Common myeloid progenitor, CD34-positive (primary cell): ENCODE results near the gene MYD88.
A peak's percentile ranks its signal among the peaks of the same experiment; 100 is the strongest.

Experiments
- CTCF ChIA-PET: fragments of 350-600 bp; sonication (Branson Sonifier 250); formaldehyde crosslinking; loops from one replicate; lab custom pipeline; 2021; ENCODE audit warnings: antibody characterized with exemption; lab: Charles Lee
- POLR2A ChIA-PET: fragments of 350-600 bp; sonication (Branson Sonifier 250); formaldehyde crosslinking; loops from one replicate; lab custom pipeline; 2021; ENCODE audit warnings: antibody characterized with exemption; lab: Charles Lee
- DNase-seq, 3 donors: peaks; one replicate each; pipeline versions ENCODE4 v3.0.0 to v3.0.0-alpha.2; 2013
- H3K27ac ChIP-seq, 2 experiments: 1 replicate in 1 of 2; 2 replicates in 1 of 2; pipeline ENCODE4 v1.7.0; 2013; ENCODE audit warnings: inconsistent platforms in 2 of 2, low read length in 2 of 2, mild to moderate bottlenecking in 2 of 2, low read depth in 1 of 2, moderate library complexity in 1 of 2; ENCODE audit not compliant: severe bottlenecking in 2 of 2, insufficient read depth in 1 of 2, poor library complexity in 1 of 2
- H3K27me3 ChIP-seq, 5 experiments: replicated peaks in 2 of 5; 1 replicate in 3 of 5; 2 replicates in 2 of 5; pipeline versions ENCODE4 v1.6.1 to v1.7.0; 2013; ENCODE audit warnings: low read length in 4 of 5, mild to moderate bottlenecking in 2 of 5, moderate library complexity in 2 of 5, inconsistent platforms in 1 of 5; ENCODE audit not compliant: insufficient read depth in 5 of 5, control insufficient read depth in 4 of 5
- H3K36me3 ChIP-seq, 4 experiments: 1 replicate in 2 of 4; 2 replicates in 2 of 4; pipeline versions ENCODE4 v1.6.1 to v1.7.0; 2013; ENCODE audit warnings: low read length in 3 of 4, control low read depth in 1 of 4, mild to moderate bottlenecking in 1 of 4; ENCODE audit not compliant: control insufficient read depth in 4 of 4, insufficient read depth in 4 of 4
- H3K4me1 ChIP-seq, 4 experiments: 1 replicate in 3 of 4; 2 replicates in 1 of 4; pipeline versions ENCODE4 v1.6.1 to v1.7.1; 2013; ENCODE audit warnings: low read length in 3 of 4, mild to moderate bottlenecking in 3 of 4, control low read depth in 1 of 4, inconsistent platforms in 1 of 4, moderate library complexity in 1 of 4; ENCODE audit not compliant: control insufficient read depth in 4 of 4, insufficient read depth in 4 of 4; ENCODE audit errors: control extremely low read depth in 1 of 4
- H3K4me3 ChIP-seq, 7 experiments: 1 replicate in 4 of 7; 2 replicates in 3 of 7; pipeline versions ENCODE4 v1.5.1 to v1.7.0; 2013; ENCODE audit warnings: mild to moderate bottlenecking in 7 of 7, low read length in 6 of 7, moderate library complexity in 6 of 7, inconsistent platforms in 2 of 7, low read depth in 2 of 7, control low read depth in 1 of 7; ENCODE audit not compliant: insufficient read depth in 4 of 7, control insufficient read depth in 1 of 7; ENCODE audit errors: extremely low read depth in 1 of 7
- H3K9me3 ChIP-seq, 5 experiments: 1 replicate in 4 of 5; 2 replicates in 1 of 5; pipeline versions ENCODE4 v1.6.1 to v1.7.1; 2013; ENCODE audit warnings: low read length in 4 of 5, mild to moderate bottlenecking in 2 of 5, inconsistent platforms in 1 of 5, low read depth in 1 of 5, moderate library complexity in 1 of 5; ENCODE audit not compliant: control insufficient read depth in 4 of 5, insufficient read depth in 2 of 5; ENCODE audit errors: control extremely low read depth in 1 of 5
- WGBS: methylation state at CpG from one replicate; pipeline ENCODE4 v1.1.5; 2013; ENCODE audit not compliant: insufficient coverage; 5-methylcytosine and 5-hydroxymethylcytosine counted together

The MYD88 gene

GRCh38 chr3:38098376-38098723, 40.1 kb upstream of the MYD88 start:
- no peaks in the 10 kb centered on the region for H3K36me3 ChIP-seq
- no peaks in the 10 kb centered on the region for H3K27me3 ChIP-seq
- no peak overlapping the region for H3K4me3 ChIP-seq
- ChIA-PET CTCF (interaction anchor here (0.7 kb wide), 1 partner anchor 10 kb away, joined by 3 read pairs; no protein-coding TSS in a partner anchor), POLR2A (interaction anchor here (0.6 kb wide), 1 partner anchor 32 kb away, joined by 3 read pairs; no protein-coding TSS in a partner anchor)
- H3K9me3 ChIP-seq, result no peaks in the 10 kb centered on the region
- 94% methylated on average over 9 of the region's 9 CpGs for WGBS
- H3K27ac ChIP-seq, result no peak overlapping the region
- no peaks in the 10 kb centered on the region for H3K4me1 ChIP-seq
- no peak for DNase-seq

GRCh38 chr3:38099518-38099917, 38.9 kb upstream of the MYD88 start:
- Histone ChIP-seq H3K27me3 (no peaks in the 10 kb centered on the region), H3K4me1 (no peaks in the 10 kb centered on the region), H3K4me3 (no peak overlapping the region), H3K9me3 (no peaks in the 10 kb centered on the region), H3K36me3 (no peaks in the 10 kb centered on the region), H3K27ac (no peak overlapping the region)
- 100% methylated on average over 1 of the region's 5 CpGs for WGBS
- DNase-seq, result no peak
- ChIA-PET POLR2A (no interaction called here), CTCF (interaction anchor here (1.0 kb wide), 1 partner anchor 27 kb away, joined by 3 read pairs; no protein-coding TSS in a partner anchor)

DNA sequence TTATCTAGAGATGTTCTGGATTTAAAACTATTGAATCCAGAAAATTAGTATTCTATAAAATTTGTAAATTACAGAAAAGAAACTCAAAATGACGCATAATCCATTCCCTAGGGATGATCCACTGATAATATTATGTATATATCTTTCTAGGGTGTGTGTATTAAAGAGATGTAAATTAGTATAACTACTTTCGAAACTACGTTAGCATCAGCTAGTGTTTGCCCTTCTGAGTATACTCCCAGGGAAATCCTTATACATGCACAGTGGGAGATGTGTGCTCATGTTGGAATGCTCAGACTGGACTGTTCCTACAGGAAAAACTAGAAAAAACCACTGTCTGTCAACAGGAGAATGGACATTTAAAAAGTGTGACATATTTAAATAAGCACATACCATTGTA, 38.0 kb upstream of the MYD88 start:
- Histone ChIP-seq H3K9me3 (peaks cover 0 to 3% (median 0%) of the 10 kb centered on the region in 5 experiments), H3K4me3 (no peak overlapping the region), H3K27me3 (no peaks in the 10 kb centered on the region), H3K4me1 (no peaks in the 10 kb centered on the region), H3K27ac (no peak overlapping the region), H3K36me3 (no peaks in the 10 kb centered on the region)
- no peak for DNase-seq
- no CpG with 5 or more reads among the region's 3 CpGs for WGBS
- ChIA-PET POLR2A (no interaction called here), CTCF (no interaction called here)

- DNase-seq, result no peak
- CTCF ChIA-PET, result no interaction called here
- H3K9me3 ChIP-seq, result peaks cover 0 to 6% (median 0%) of the 10 kb centered on the region in 5 experiments
- POLR2A ChIA-PET, result interaction anchor here (0.6 kb wide), 1 partner anchor 13 kb away, joined by 3 read pairs; no protein-coding TSS in a partner anchor
- H3K27me3 ChIP-seq, result no peaks in the 10 kb centered on the region
- WGBS, result 81% methylated on average over 4 of the region's 6 CpGs
- H3K27ac ChIP-seq, result no peak overlapping the region
- no peaks in the 10 kb centered on the region for H3K36me3 ChIP-seq
- H3K4me3 ChIP-seq, result no peak overlapping the region
- H3K4me1 ChIP-seq, result peaks cover 0 to 3% (median under 1%) of the 10 kb centered on the region in 4 experiments
These were observed 36.5 kb upstream of the MYD88 start for GRCh38 chr3:38101811-38102443.

GRCh38 chr3:38102444-38102814, 36.0 kb upstream of the MYD88 start:
- ChIA-PET CTCF (no interaction called here), POLR2A (interaction anchor here (0.6 kb wide), 1 partner anchor 13 kb away, joined by 3 read pairs; no protein-coding TSS in a partner anchor)
- no CpG with 5 or more reads among the region's 1 CpG for WGBS
- H3K36me3 ChIP-seq, result no peaks in the 10 kb centered on the region
- no peak overlapping the region for H3K4me3 ChIP-seq
- no peaks in the 10 kb centered on the region for H3K27me3 ChIP-seq
- H3K4me1 ChIP-seq, result peaks cover 0 to 7% (median 4%) of the 10 kb centered on the region in 4 experiments
- DNase-seq, result no peak
- no peak overlapping the region for H3K27ac ChIP-seq
- H3K9me3 ChIP-seq, result peaks cover 0 to 6% (median 0%) of the 10 kb centered on the region in 5 experiments

- H3K9me3 ChIP-seq, result peaks cover 0 to 6% (median 0%) of the 10 kb centered on the region in 5 experiments
- H3K36me3 ChIP-seq, result no peaks in the 10 kb centered on the region
- CTCF ChIA-PET, result interaction anchor here (7.2 kb wide), 1 partner anchor 14 kb away, joined by 39 read pairs; no protein-coding TSS in a partner anchor
- no peak overlapping the region for H3K27ac ChIP-seq
- POLR2A ChIA-PET, result no interaction called here
- no peak for DNase-seq
- H3K27me3 ChIP-seq, result no peaks in the 10 kb centered on the region
- WGBS, result no CpG with 5 or more reads among the region's 1 CpG
- no peak overlapping the region for H3K4me3 ChIP-seq
- H3K4me1 ChIP-seq, result peaks cover 0 to 35% (median 30%) of the 10 kb centered on the region in 4 experiments
These were observed 32.9 kb upstream of the MYD88 start for GRCh38 chr3:38105525-38105924.

DNA sequence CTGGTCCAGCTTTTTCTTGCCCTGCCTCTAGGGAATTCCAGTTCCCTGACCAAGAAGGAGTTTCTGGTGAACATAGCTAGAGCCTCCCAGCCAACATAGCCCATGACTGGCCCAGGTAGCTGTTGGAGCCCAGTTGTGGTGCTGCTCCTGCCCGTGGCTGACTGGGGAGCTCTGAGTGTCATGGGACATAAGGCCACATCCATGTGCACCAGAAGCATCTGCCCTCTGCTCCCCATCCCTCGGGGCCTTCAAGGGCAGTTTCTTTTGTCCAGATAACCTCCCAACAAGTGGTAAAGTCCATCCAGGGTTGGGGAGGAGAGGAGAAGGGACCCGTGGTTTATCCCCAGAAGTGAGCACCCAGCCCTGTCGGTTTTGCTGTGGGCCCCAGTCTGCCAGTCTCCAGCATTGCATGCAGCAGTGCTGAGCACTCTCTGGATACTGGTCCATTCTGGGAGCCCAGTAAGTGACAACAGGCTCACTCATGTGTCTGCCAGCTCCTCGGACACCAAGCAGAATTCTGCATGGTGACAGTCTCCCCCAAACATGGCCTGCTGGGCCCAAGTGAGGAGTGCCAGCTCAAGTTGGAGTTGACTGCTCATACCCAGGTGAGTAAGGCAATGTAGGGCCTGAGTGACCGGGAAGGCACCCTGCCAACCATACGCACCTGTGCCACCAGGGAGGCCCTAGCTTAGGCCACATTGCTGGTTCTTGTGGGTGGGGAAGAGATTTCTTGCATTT, 30.4 kb upstream of the MYD88 start:
- DNase-seq, result no peak
- Histone ChIP-seq H3K27me3 (no peaks in the 10 kb centered on the region), H3K27ac (no peak overlapping the region), H3K36me3 (no peaks in the 10 kb centered on the region), H3K4me1 (peaks cover 0 to 47% (median 35%) of the 10 kb centered on the region in 4 experiments), H3K4me3 (peak overlapping the region in 3 of 7 experiments; percentile 12 to 52 (median 29)), H3K9me3 (peaks cover 0 to 6% (median 0%) of the 10 kb centered on the region in 5 experiments)
- ChIA-PET CTCF (interaction anchor here (0.8 to 7.2 kb wide), 10 partner anchors 9 to 416 kb away, joined by 3 to 39 read pairs (median 3); no protein-coding TSS in a partner anchor), POLR2A (no interaction called here)
- 86% methylated on average over 3 of the region's 7 CpGs for WGBS
